DMS153 (cell line): ENCODE data around the gene SERINC5.
"Not testable (repeated sequence)": the region's sequence is repeated elsewhere in the genome, so short reads cannot be mapped to it uniquely, and the experiment has no call there.

Experiments used
- DNase-seq: peaks from one replicate; lab custom pipeline; 2025; lab: John Stamatoyannopoulos, UW

The SERINC5 gene

GRCh38 chr5:80138486-80138885 is 117.4 kb downstream of the SERINC5 start:
- DNase-seq: no peak

DNA sequence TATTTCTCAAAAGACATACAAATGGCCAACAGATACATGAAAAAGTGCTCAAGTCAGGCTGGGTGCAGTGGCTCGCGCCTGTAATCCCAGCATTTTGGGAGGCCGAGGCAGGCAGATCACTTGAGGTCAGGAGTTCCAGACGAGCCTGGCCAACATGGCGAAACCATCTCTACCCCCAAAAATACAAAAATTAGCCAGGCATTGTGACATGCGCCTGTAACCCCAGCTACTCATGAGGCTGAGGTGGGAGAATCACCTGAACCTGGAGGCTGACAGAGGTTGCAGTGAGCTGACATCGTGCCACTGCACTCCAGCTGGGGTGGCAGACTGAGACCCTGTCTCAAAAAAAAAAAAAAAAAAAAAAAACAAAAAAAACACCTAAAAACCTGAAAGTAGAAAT is 119.0 kb downstream of the SERINC5 start:
- not testable (repeated sequence) for DNase-seq

- DNase-seq: no peak
Measured at GRCh38 chr5:80134876-80135275, 121.0 kb downstream of the SERINC5 start.

GRCh38 chr5:80129146-80129545 is 126.7 kb downstream of the SERINC5 start:
- DNase-seq: no peak

- DNase-seq: no peak
Measured at GRCh38 chr5:80128141-80128540, 127.7 kb downstream of the SERINC5 start.

DNA sequence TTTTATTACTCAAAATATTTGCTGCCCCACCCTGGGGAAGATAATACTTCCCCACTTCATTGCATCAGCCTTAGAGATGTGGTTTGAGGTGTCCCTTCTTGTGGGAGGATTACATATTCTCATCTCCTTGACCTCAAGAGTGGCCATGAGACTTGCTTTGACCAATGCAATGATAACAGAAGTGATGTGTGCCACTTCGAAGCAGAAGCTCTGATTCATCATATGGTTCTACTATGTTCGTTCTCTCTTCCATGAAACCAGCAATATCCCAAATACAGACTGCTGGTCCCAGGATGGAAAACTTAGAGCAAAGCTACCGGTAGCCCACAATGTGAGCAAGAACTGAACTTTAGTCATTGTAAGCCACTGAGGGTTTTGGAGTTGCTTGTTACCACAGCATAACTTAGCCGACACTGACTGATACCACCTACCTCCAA is 128.7 kb downstream of the SERINC5 start:
- no peak for DNase-seq

GRCh38 chr5:80125962-80126480 is 129.8 kb downstream of the SERINC5 start:
- no peak for DNase-seq

DNA sequence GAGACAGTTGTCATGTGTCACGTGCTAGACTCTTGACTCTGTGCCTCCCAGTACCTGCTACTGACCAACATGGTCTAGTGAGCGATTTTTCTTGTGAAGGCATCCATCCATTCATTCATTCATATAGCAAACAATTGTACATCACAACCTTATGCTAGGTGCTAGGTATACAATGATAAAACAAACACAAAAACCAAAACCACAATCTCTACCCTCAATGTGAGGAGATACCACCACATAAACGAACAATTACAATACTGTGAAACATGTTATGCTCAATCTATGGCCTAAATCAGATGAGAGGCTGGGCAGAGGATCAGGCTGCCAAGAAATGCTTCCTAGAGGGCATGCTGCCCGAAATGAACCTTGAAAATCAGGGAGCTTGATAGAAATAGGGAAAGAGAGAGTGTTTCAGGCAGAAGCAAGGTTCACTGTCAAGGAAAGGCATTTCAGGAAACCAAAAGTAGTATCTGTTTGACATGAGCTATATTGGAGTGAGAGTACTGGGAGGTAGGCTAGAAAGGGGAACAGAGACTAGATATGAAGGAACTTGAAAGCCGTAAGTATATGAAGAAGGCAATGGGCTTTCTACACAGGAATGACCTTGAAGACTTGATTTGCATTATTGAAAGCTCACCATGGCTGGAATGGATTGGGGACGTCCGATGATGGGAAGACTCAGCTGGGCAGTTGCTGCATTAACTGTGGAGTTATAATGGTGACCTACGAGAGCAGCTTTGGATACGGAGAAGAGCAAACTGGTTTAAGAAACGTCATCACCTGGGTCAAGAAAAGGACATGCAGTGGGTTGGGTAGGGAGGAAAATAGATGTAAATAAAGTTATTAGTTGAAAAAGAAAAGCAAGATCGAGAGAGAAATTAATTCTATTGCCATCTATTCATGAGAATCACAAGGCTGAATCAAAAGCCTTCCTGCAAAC is 130.6 kb downstream of the SERINC5 start:
- no peak for DNase-seq

GRCh38 chr5:80124121-80124918 is 131.5 kb downstream of the SERINC5 start:
- no peak for DNase-seq

DNA sequence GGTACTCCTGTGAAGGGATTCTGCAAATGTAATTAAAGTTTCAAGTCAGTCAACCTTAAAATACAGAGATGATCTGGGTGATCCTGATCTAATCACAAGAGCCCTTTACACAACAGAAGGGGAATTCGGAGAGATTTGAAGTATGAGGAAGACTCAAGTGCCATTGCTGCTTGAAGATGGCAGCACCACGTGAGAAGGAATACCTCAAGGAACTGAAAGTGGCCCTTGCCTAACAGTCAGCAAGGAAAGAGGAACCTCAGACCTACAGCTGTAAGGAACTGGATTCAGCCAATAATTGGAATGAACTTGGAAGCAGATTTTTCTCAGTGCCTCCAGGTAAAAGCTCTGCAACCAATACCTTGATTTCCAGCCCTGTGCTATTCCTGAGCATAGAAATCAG is 133.3 kb downstream of the SERINC5 start:
- no peak for DNase-seq

DNA sequence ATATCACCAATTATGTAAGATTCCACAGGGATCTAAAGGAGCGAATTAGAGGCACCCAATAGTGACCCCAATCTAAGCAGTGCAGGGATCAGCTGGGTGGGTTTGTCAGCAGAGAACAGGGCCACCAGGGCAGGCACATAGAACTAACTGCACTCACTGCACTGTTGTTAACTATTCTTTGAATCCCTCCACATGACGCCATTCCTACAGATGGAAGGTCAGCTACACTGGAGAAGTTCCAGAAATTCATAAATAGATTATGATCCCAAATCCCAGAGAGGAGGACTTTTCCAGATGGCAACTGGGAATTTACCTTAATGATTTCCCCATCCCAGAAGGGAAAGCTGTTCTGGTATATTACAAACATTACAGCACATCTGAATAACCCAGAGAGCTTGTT is 136.5 kb downstream of the SERINC5 start:
- DNase-seq: no peak

DNA sequence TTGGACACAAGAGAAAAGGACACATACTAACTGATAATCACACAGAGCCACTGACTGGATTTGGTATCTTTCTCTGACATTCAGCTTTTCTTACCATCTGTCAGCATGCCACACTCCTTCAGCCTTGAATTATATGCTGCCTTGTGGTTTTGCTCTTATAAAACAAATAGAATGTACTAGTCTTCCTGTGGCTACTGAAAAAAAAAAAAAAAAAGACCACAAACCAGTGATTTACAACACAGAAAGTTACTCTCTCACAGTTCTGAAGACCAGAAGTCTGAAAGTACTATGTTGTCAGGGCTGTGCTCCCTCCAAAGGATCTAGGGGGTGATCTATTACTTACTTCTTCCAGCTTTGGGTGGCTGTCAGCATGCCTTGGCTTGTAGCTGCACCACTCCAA is 138.4 kb downstream of the SERINC5 start:
- no peak for DNase-seq

GRCh38 chr5:80116465-80116864 is 139.4 kb downstream of the SERINC5 start:
- no peak for DNase-seq

DNA sequence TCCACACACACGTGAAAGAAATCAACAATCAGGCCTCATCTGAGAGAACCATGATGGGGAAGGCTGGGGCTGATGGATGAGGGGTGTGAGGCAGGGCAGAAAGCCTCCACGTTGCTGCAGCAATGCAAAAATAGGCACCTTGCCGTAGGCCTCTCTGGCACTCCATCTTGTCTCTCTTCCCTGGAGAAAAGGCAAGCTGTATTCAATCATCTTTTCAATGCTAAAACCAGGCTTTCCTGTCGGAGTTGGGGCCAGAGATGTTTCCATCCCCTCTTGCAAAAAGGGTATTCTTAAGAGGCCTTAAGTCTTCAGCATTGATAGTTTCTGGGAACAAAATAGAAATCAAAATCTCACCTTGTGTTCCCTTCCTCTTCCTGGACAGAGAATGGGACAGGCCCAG is 139.8 kb downstream of the SERINC5 start:
- no peak for DNase-seq

GRCh38 chr5:80114860-80115259 is 141.0 kb downstream of the SERINC5 start:
- DNase-seq: no peak

GRCh38 chr5:80111376-80111990 is 144.4 kb downstream of the SERINC5 start:
- DNase-seq: not testable (repeated sequence)

DNA sequence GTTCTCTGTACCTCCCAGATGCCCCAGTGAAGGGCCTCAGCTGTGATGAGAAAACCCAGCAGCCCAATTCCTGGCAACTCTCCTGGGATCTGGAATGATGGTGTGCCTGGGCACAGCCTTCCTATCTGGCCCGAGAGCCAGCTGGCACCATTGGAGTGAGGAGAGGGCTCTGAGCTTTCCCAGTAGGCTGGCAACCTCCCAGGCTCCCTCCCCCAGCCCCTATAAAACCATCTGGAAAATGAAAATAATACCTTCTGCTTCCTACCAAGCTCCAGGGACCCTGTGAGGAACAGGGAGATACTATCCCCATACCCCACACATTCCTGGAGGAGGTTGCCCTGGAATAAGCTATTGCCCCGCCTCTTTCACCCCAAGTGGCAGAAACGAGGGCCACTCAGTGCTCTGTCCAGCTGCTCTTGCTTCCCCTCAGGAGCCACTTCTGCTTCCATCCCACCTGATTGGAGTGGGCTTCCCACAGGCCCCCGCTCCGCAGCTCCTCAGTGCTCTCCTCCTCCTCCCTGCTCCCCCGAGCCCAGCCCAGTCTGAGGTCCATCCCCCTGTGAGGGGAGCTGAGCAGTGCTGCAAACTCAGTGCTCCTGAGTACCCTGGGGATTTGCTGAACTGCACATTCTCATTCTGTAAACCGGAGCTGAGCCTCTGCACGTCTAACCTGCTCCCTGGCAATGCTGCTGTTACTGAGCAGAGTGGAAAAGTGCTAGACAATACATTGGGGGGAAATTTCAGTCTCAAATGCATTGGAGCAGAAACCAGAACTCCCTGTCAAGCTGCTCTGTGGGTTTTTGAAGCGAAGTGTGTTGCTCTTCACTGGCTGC is 146.0 kb downstream of the SERINC5 start:
- no peak for DNase-seq

GRCh38 chr5:80106916-80107315 is 148.9 kb downstream of the SERINC5 start:
- DNase-seq: no peak

DNA sequence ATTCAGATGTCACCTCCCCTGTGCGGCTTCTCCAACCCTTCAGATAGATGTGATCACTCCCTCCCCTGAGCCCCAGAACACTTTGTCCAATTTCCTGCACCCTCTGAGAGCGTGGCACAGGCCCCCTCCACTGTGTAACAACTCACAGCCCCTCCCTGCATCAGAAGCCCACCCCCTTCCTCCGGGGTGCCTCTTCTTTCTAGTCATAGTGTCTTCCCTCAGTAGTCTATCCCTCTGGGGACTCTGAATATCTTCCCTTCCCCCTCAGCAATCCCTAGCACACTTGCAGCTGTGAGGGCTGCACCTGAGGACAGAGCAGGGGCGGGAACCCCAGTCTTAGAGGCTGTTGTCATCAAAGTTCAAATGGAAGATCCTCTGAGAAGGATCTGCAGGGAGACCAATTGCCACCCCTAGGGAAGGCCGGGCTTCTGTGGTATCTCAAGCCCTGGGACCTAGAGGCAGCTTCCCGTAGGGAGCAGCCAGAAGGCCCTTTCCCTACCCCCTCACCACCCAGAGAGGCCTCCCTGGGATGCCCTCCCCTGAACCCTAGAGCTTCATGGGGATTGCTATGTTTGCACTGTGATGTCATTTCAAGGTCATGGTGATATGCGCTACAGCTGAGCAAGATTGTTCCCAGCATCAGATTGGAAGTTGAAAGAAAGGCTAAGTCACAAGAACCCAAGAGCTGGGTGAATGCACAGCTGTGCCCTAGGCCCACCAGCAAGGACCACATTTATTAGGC is 150.0 kb downstream of the SERINC5 start:
- no peak for DNase-seq

DNA sequence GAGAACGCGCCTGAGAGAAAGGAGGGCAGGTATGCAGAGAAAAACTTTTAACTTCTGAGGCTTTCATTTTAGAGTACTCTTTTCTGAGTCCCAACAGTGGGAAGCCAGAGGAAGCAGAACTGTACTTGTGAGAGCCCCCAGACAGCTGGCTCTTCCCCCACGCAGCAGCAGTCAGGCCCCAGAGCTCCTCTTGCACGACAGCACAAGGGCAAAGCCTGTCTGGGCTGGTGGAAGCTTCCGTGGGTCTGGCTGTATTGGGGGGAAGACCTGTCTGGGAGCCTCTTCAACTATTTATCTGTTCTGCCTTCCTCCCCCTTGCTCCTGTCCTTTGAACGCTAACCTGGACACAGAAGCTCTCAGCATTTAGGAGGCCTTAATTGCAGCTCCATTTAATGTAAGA is 152.5 kb downstream of the SERINC5 start:
- no peak for DNase-seq

GRCh38 chr5:80101993-80102392 is 153.9 kb downstream of the SERINC5 start:
- no peak for DNase-seq
